Uterus (tissue), 2 donors: Measurements from ENCODE around the gene PCGF2.

Source experiments
- POLR2A ChIP-seq, 2 donors: fragments of 450-650 bp; IDR thresholded peaks; one replicate each; pipeline ENCODE4 v1.6.1; 2016; ENCODE audit warnings: antibody characterized with exemption in 2 of 2, mild to moderate bottlenecking in 1 of 2, moderate library complexity in 1 of 2
- TF ChIP-seq, protein P1 (sequence below), 4 experiments: fragments of 200-600 bp in 2 of 4; fragments of 450-650 bp in 2 of 4; sonication (generic) in 2 of 4; IDR thresholded peaks; one replicate each; pipeline ENCODE4 v1.5.1; 2016 to 2019; ENCODE audit warnings: antibody characterized with exemption in 4 of 4, mild to moderate bottlenecking in 2 of 4, moderate library complexity in 1 of 4

DNA sequence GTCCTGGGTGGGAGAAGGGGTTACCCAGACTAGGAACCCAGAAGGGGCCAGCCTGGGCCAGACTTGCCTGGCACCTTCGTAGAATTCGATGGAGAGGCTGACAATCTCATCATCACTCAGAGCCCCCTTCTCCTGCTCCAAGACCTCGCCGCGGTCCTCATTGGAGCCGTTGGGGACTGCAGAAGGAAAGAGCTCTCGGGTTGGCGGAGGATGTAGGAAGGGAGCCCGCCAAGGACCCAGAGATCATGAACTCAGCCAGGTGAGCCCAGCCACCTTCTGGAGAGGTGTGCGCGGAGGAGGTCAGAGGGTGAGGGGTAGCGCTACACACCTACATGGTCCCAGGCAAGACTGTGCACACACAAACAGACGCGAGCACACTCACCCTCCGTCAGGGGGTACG lies 9.4 kb downstream of the PCGF2 start:
- TF ChIP-seq, protein P1, sequence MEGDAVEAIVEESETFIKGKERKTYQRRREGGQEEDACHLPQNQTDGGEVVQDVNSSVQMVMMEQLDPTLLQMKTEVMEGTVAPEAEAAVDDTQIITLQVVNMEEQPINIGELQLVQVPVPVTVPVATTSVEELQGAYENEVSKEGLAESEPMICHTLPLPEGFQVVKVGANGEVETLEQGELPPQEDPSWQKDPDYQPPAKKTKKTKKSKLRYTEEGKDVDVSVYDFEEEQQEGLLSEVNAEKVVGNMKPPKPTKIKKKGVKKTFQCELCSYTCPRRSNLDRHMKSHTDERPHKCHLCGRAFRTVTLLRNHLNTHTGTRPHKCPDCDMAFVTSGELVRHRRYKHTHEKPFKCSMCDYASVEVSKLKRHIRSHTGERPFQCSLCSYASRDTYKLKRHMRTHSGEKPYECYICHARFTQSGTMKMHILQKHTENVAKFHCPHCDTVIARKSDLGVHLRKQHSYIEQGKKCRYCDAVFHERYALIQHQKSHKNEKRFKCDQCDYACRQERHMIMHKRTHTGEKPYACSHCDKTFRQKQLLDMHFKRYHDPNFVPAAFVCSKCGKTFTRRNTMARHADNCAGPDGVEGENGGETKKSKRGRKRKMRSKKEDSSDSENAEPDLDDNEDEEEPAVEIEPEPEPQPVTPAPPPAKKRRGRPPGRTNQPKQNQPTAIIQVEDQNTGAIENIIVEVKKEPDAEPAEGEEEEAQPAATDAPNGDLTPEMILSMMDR (IDR thresholded peaks at IDR 0.05) = no peak
- no peak for TF ChIP-seq POLR2A (IDR thresholded peaks at IDR 0.05)
